Astrocyte of the spinal cord (primary cell): ENCODE measurements around the gene CENPP.

Experiments used
- DNase-seq: peaks from one replicate; pipeline ENCODE4 v3.0.0; 2011; ENCODE audit warnings: low read depth, low spot score
- H3K4me3 ChIP-seq: 2 replicates; pipeline ENCODE4 v1.5.1; 2011; ENCODE audit warnings: low read depth, mild to moderate bottlenecking, low read length, moderate library complexity
- CTCF ChIP-seq: IDR thresholded peaks from 2 replicates; pipeline ENCODE4 v1.5.1; 2012; ENCODE audit warnings: low read depth, mild to moderate bottlenecking, low read length, inconsistent platforms
- in situ Hi-C: cut with HindIII; loops from 2 replicates; pipeline ENCODE4 v1.10.0; 2017; ENCODE audit warnings: low sequenced_read_pairs

CENPP gene

DNA sequence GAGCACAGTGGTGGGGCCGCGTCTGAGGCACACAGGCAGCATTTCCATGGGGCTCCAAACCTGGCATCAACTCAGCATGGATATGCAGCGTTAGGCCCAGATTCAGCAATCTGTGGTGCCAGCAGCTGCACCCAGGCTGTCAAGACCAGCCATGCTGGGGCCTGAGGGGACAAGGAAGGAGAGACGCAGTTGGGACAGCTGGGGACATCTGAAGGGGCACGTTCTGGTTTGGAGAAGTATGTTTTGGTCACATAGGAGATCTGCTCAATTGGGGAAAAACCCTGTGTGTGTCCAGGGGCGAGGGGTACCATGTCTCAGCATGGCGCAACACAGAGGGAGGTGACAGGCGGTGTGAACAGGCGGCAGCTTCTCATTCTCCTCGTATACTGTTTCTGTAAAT is 276.7 kb downstream of the CENPP start:
- no peak for DNase-seq
- TF ChIP-seq CTCF, result no peak
- H3K4me3 ChIP-seq, result no peak overlapping the region
- in situ Hi-C loops, result no loop called here

GRCh38 chr9:92603100-92603499 is 277.3 kb downstream of the CENPP start:
- TF ChIP-seq CTCF, result no peak

DNA sequence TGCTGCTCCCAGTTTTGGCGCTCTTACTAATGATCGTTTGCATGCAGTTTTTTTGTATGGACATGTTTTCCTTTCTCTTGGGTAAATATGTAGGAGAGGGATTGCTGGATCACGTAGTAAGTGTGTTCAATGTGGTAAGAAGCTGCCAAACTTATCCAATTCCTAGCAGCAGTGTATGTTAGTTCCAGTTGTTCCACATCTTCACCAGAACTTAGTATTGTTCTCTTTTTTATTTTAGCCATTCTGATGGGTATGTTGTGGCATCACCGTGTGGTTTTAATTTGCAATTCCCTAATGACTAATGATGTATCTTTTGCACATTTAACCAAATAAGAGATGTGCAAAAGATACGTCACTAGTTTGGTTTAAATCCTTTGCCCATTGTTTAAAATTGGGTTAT is 278.2 kb downstream of the CENPP start:
- in situ Hi-C loops, result no loop called here
- TF ChIP-seq CTCF, result no peak
- no peak overlapping the region for H3K4me3 ChIP-seq
- no peak for DNase-seq

More at GRCh38 chr9:92603100-92603499, 277.3 kb downstream of the CENPP start:
- no peak overlapping the region for H3K4me3 ChIP-seq
- in situ Hi-C loops, result no loop called here
- no peak for DNase-seq

DNA sequence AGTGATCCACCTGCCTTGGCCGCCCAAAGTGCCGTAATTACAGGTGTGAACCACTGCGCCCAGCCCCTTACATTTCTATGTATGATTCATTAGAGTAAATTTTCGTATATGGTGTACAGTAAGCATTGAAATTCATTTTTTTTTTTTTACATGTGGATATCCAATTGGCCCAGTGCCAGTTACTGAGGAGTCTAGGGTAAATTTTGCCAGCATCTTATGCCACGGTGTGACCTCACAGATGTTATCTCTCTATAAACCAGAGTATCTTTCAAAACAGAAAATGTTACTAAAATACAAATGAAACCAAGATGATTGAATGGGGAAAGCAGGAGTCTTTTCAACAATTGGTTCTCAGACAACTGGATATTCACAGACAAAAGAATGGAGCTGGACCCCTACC is 279.5 kb downstream of the CENPP start:
- no peak for DNase-seq
- no peak overlapping the region for H3K4me3 ChIP-seq
- in situ Hi-C loops, result no loop called here
- no peak for TF ChIP-seq CTCF

DNA sequence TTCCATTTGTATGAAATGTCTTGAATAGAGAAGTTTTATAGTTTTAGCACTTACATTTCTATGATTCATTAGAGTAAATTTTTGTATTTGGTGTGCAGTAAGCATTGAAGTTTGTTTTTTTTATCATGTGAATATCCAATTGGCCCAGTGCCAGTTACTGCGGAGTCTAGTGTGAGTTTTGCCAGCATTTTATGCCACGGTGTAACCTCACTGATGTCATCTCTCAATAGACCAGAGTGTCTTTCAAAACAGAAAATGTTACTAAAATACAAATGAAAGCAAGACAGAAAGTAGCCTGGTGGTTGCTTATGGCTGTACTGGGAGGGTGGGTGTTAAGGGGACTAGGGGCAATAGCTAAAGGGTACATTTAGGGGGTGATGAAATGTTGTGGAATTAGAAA is 281.3 kb downstream of the CENPP start:
- peak; percentile 78 for DNase-seq
- no peak overlapping the region for H3K4me3 ChIP-seq
- no peak for TF ChIP-seq CTCF
- in situ Hi-C loops, result no loop called here

GRCh38 chr9:92607773-92608172 is 282.0 kb downstream of the CENPP start:
- peak; percentile 84 for DNase-seq
- in situ Hi-C loops, result no loop called here
- no peak for TF ChIP-seq CTCF
- no peak overlapping the region for H3K4me3 ChIP-seq

DNA sequence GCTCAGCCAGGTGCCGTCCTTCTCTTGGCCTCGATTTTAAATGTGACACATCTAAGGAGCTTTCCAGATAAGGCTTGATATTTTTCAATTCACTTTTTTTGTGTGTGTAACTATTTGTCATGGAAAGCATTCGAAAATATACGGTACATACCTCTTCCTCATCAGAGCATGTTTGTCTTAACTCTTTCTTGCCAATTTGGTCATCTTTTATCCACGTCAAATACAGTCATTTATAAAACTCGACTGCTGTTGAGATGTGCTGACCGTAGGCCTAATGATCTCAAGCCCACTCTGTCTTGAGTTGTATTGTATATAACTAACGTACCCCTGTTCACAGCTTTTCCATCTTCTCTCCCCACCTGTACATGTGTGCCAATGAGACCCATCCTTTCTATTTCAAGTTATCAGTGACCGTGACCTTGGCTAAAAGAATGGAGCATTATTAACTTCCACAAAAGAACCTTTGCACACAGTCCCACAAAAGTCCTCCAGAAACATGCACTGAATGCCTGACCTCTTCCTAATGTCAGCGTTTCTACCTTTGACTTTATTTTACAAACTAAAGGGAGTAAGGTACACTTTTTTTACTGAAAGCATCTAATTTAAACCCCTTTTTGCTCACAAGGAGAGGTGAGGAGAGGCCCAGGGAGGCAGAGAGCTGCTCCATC is 282.6 kb downstream of the CENPP start:
- in situ Hi-C loops, result no loop called here
- no peak for DNase-seq
- no peak overlapping the region for H3K4me3 ChIP-seq
- TF ChIP-seq CTCF, result no peak
